ENCODE measurements around the gene TTLL9.

DNA sequence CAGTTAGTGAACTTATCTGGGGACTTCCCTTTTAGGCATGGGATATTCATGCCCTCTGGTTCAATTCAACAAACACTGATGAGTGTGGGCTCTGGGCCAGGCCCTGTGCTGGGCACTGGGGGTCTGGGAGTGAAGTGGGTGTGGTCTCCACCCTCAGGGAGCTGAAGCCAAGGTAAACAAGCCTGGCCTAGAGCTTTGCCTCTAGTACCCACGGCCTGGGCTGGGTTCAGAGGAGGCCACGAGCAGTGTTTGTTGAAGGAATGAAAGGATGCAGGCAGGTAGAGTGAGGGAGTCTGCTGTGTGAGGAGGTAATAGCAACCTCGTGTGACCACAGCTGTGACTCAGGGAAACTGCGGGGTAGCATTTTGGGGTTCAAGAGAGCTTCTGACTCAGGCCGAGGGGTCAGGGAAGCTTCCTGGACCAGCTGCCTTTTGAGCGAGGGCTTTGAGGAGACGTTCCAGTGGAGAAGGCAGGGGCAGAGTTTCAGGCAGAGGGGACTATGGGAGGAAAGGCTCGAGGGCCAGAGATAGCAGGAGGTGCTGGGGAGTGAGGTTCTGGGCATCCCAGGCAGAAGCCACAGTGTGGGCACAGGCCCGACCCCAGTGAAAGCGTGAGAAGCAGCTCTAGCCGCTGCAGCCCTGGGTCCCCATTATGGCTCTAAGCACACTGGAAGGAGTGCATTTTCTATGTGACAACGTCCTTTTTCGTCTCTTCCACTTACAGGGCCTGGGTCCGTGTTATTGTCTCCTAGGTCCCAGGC is 45.7 kb upstream of the TTLL9 start:
- TF ChIP-seq CTCF (IDR thresholded peaks at IDR 0.05) = no peak
- TF ChIP-seq POLR2A (IDR thresholded peaks at IDR 0.05) = no peak
